B cell (primary cell): ENCODE data around the gene UBE2J2.

Experiments
- CTCF ChIP-seq: fragments of 200-600 bp; IDR thresholded peaks from one replicate; pipeline ENCODE4 v1.8.0; 2022; ENCODE audit warnings: antibody characterized with exemption, mild to moderate bottlenecking
- EZH2 ChIP-seq: IDR thresholded peaks from 2 replicates; pipeline ENCODE4 v1.6.1; 2012; ENCODE audit warnings: borderline replicate concordance, low read depth, mild to moderate bottlenecking, moderate library complexity, low read length; ENCODE audit not compliant: insufficient read depth, poor library complexity, severe bottlenecking

- TF ChIP-seq CTCF = no peak
- no peak for TF ChIP-seq EZH2
Observed at GRCh38 chr1:1294250-1294890, 20.7 kb upstream of the UBE2J2 start.
